ACHN (cell line): ENCODE results near the gene CORIN.

Source experiments
- DNase-seq: peaks from one replicate; pipeline ENCODE4 v3.0.0-alpha.2; 2015
- in situ Hi-C: cut with HindIII; loops from 2 replicates; pipeline ENCODE4 v1.10.0; 2017; ENCODE audit warnings: low sequenced_read_pairs, low pct_ligation_motif_present, low pct_unique_long_range_greater_than_20kb

CORIN gene

DNA sequence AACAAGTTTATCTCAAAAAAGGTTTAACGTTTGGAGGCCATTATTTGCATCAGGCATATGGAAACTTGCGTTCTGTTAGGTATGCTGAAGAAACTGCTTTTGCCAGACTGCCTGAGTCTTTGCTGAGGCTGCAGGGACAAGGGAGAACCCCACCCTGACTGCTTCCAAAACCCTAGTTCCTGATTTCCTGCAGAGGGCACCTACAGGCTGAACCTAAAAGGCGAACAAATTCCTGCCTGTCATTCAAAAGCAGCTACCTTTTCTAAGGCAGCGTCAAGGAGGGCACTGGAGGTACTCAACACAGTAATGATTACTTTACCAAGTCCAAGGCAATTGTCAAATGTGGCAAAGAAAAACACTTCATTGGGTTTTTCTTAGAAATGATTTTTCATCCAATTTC is 578 bp upstream of the CORIN start:
- in situ Hi-C loops: no loop called here
- no peak for DNase-seq

DNA sequence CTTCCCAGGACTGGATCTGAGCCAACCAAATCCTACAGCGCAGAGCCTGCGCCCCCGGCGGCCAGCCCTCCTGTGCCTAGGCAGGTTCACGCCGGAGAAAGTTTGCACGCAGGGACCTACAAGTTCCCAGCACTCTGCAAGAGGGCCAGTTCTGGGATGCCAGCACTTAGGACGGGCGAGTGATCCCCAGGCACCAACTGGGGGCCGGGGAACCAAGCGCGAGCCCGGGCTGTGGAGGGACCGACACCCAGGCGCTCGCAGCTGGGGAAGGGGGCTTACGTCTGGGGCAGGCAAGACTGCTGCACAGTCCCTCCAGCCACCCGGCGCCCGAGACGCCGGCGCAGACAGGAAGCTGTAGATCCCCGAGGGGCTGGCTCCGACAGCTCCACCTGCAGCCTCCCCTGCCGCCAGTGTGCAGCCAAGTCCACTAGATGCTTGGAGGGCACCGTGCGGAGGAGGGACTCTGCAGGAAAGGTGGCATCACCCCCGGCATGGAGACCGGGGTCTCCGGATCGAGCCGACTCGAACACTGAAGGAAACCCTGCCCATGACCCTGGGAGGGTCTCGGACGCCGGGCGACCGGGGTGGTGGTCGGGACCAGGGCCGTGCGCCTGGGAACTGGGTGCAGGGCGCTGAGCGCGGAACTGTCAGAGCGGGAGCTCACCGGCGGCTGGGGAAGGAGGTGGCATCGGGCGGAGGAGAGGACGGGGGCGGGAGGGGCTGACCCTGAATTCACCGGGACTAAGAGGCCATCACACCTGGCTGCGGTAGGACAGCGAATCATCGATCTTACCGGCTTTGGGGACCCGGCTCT is 566 bp downstream of the CORIN start:
- peak; percentile 7 for DNase-seq
- in situ Hi-C loops: no loop called here

DNA sequence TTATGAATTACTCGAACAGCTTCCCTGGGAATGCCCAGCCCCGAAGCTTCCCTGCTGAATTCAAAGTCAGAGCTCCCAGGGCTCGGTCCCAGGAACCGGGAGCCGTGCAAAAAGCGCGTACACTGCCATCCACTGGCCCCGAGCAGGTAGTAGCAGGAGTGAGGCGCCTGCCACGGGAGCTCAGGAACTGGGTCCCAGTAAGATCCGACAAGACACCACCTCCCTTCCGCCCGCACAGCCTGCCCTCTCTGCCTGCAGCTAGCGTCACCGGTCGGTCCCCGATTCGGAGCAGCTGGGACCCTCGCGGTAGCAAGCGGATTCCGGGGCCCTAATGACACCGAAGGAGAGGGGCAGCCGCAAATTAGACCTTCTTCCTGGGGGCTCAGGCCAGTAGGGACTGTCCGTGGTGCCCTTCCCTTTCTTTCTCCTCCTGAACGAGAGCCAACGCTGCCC is 1.2 kb downstream of the CORIN start:
- in situ Hi-C loops: no loop called here
- DNase-seq: peak; percentile 80

DNA sequence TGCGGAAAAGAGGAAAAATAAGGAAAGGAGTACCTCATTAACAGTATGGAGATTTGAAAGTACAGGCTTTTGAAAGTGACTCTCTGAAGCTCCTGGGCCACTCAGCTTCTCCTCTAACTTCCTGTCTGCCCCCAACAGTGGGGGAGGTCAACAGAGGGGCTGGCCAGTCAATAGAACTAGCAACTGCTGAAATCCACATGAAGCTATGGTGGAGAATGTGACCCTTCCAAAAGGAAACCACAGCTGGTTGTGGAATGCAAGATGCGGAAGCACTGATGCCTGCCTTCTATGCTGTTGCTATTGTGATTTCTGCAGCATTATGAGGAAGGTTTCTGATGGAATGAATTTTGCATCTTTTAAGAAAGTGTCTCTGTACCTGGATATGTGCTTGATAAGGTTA is 2.4 kb downstream of the CORIN start:
- in situ Hi-C loops: no loop called here
- DNase-seq: no peak

DNA sequence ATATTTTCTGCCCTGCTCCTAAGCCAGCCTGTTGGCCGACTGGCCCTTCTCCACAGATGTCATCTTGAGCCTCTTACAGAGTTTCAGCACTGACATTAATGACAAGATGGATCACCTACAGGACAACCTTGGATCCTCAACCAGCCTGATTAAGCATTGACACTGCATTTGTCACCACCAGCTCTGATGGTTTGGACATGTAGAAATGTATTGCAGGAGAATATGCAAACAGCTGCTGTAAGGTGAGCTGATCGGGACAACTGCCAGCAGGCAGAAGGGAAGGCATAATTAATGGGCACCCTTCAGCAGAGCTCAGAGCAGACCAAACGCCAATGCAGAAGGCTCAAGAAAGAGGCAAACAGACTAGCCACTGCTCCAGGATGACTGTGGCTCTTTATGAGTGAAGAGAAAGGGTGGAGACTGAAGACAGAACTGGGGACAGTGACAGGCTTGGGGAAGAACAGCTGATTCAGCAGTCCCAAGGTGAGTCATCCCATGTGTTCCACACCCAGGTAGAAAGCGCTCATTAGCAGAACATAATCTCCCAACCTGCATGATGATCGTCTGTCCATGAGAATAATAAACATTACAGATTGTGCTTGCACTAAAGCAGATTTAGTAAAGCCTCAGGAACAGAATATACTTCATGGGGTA is 6.7 kb downstream of the CORIN start:
- DNase-seq: no peak
- in situ Hi-C loops: no loop called here

DNA sequence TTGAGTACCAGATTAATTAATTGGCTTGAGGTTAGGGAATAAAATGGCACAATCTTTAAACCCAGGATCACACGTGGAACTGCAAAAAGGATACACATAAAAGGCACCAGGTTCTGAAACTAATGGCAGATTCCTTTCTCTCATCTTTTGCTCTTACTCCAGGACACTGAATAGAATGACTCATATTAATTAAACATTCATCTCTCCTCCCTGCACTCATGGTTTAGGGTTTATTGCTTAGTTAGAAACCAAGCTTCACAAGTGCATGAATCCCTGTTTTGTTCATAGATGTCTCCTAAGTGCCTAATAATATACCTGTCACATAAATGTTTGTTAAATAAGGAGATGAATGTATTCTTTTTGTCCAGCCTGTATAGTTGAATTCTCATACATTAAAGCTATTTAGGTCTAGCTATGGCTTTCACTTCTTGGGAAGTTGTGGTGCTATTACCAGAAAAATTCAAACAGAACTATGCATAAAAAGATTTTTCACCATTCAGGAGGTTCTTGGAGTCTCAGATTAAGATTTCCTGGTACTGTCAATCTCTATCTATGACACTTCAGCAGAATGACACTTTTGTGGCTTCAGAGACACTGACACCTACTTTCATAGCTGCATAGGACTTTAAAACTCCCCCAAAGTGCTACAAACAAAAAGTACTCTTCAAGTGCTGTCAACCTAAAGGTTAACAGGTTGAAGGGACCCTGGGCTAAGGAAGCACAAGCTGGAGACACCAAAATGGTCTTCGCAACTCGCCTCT is 7.4 kb downstream of the CORIN start:
- in situ Hi-C loops: no loop called here
- no peak for DNase-seq

DNA sequence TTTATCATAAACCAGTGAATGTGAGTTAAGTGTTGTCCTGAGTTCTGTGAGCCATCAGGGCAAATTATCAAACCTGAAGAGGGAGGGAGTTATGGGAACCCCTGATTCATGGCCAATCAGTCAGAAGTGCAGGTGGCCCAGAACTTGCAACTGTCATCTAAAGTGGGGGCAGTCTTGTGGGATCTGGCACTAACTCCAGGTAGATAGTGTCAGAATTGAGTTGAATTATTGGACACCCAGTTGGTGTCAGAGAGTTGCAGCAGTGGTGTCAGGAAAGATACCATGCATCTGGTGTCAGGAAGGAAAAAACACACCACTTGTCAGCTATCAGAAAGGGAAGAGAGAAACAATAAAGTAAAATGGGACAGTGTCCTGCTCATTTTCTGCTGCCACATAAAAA is 8.4 kb downstream of the CORIN start:
- DNase-seq: no peak

DNA sequence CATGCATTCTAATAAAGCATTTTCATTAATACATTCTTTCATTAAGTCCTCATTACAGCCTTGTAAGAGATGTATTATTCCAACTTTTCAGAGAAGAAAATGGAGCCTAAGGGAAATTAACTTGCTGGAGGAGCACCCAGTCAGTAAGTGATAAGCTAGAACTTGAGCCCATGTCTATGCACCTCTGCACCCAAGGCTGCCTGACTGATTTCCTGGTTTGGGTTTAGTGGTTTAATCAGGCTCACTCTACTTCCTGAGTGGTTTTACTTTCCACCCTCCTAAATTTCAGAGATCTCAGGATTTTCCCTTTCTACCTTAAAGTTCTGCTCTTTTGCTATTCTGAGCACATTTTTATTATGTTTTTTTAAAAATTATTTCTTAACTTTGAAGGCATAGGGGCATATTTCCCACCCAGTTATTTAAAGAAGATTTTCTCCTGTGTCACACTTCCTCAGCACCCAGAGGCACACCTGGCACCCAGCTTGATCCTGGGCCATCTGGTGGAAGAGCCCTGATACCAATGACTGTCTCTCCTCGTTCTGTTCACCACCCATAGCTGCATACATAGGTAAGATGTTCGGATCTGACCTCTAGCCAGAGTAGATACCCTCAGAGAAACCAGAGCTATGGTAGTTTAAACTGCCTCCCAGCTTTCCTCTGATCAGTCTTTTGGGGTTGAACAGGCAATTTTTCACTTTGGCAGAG is 10.4 kb downstream of the CORIN start:
- DNase-seq: no peak
- in situ Hi-C loops: no loop called here

More for the DNA sequence above, 8.4 kb downstream of the CORIN start:
- in situ Hi-C loops: no loop called here

DNA sequence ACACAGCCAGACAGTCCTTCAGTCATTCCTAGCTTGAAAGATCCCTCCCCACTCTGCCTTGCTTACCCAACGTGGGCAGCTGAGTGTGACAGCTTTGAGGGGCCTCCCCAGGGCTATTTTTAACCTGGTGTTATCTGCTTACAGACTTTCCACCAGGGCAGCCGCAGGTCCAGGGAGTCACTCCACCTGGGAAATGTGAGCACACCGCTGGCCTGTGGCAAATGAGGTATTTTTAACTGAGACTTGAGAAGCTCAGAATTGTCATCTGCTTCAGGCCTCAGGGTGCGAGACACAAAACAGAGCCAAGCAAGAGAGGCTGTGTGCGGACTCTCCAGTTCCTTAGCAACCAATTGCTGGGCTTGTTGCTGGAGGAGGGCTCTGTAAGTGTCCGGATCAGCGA is 13.0 kb downstream of the CORIN start:
- in situ Hi-C loops: no loop called here
- no peak for DNase-seq

DNA sequence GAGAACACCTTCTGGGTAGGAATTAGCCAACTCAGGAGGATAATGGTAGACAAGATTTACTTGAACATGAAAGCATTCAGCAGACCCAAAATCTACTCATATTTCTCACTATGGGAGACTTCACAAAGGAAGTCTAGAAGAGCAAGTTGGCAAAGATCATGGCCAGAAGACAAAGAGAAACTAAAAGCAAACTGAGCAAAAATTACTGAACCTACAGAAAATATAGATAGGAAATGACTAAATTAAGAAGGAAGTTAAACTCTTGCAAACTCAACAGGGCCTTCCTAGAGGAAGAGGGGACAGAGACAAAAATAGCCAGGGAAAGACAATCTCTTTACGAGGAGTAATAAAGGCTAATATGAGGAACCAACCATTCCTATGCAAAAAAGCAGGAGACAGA is 18.7 kb downstream of the CORIN start:
- DNase-seq: no peak
- in situ Hi-C loops: no loop called here

DNA sequence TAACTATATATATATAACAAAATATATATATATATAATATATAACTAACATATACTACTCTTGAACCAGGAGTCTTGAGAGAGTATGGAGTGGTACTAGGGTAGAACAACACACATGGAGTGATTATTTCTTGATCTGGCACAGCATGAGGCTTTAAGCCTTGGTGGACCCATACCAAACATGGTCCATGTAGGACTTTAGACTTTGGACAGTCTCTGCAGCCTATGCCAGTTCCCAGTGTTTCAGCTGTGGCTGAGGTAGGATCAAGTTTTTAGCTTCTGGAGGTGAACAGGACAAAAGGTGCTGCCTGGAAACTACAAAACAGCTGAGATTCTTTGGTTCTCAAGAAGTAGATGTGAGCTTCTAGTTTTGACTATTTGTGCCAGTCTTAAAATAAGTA is 20.6 kb downstream of the CORIN start:
- in situ Hi-C loops: no loop called here
- no peak for DNase-seq

DNA sequence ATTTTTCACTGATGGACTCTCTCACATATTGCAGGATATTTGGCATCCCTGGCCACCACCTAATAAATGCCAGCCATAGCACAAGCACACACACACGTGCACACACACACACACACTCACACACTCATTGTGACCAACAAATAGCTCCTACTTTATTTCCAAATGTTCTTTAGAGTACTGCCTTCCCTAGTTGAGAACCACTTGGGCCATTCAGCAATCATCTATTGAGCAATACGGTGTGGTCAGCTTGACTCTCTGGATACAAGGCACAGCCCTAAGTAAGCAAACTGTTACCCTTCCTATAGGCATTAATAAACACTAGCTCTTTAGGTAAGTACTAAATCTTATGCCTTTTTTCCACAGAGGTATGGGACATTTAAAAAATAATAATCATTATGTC is 21.1 kb downstream of the CORIN start:
- no peak for DNase-seq
- in situ Hi-C loops: no loop called here

DNA sequence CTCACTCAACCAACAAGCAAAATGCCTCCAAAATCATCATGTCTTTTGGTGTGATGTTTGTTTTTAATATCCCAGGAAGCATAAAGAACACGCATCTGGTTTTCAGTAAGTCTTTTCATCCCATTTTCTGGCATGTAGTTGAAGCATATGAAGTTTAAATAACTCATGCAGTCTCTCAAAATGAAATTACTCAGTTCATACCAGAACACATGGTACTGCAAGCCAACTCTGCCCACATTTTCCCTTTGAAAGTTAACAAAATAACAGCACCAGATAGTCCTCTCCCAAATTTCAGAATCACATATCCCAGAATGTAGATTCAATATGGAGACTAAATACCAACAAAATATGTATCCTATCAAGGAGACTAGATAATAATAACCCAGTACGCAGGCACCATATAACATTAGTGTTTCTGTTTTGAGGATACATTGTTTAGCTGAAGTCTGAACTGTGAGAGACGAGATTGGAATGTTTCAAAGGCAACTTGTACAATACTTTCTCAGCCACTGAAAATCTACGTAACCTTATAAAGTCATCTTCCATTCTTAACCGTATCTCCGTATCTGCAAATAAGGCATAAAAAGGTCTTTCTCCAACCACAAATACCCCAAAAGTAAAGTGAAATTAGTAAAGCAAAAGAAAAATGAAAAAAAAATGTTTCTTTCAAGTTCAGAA is 23.1 kb downstream of the CORIN start:
- in situ Hi-C loops: no loop called here
- no peak for DNase-seq

DNA sequence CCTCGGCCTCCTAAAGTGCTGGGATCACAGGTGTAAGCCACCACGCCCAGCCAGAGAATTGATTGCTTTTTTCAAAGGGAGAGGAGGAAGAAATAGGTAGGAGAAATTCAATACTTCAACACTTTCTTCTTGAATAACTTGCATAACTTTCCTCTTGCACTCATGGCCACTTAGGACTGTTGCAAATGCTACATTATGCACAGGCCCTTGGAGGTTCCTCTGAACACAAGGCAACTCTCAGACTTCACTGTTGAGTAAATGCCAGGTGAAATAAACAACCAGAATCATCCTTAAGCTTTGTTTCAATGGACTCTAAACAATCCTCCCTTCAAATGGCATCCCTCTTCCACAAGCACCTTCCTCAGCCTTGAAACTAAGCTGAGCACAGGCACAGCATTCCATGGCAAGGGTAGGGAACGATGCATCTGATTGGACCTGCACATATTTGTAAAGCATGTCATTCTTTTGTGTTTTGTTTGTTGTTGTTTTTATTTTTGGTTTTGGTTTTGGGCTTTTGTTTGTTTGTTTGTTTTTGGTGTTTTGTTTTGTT is 28.1 kb downstream of the CORIN start:
- in situ Hi-C loops: no loop called here
- no peak for DNase-seq

DNA sequence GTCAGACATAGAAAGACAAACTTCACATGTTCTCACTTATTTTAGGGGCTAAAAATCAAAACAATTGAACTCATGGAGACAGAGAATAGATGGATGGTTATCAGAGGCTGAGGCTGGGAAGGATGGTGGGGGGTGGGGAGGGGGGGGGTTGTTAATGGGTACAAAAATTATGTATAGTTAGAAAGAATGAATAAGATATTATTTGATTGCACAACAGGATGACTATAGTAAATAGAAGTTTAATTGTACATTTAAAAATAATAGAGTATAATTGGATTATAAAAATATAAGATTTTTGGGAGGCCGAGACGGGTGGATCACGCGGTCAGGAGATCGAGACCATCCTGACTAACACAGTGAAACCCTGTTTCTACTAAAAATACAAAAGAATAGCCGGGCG is 33.3 kb downstream of the CORIN start:
- in situ Hi-C loops: no loop called here
- DNase-seq: no peak

DNA sequence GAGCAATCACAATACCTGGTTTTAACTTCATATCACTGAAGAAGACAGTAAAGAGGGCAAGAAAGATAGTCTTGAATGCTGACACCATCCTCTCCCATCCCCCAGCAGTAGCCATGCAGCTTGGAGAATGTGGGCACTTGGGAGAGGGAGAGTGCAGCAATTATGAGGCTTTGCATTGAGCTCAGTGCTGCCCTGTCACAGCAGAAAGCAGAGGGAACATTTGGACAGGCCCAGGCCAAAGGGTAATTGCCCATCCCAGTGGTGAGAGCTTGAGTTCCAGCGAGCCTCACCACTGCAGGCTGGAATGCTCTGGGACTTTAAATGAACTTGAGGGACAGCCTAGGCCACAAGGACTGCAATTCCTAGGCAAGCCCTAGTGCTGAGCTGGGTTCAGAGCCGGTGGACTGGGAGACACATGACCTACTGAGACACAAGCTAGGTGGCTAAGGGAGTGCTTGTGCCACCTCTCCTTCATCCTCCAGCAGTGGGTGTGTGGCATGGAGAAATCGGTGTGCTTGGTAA is 36.3 kb downstream of the CORIN start:
- no peak for DNase-seq
- in situ Hi-C loops: no loop called here

DNA sequence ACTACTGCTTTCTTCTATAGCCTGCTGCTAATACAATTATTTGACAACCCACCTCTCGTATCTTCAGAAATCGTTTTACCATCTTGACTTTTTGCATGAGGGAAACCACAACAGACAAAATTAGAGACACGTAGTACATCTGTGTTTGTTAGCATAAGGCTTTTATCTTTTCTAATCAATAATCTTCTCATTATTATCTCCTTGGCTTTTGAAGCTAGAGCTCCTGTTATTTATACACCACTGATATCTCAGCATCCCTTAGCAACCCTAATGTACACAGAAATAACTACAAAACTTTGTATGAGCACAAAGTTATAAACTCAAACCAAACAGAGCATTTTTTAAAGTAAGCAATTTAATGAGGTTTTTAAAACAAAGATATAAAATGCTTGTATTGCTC is 39.7 kb downstream of the CORIN start:
- in situ Hi-C loops: no loop called here
- no peak for DNase-seq

DNA sequence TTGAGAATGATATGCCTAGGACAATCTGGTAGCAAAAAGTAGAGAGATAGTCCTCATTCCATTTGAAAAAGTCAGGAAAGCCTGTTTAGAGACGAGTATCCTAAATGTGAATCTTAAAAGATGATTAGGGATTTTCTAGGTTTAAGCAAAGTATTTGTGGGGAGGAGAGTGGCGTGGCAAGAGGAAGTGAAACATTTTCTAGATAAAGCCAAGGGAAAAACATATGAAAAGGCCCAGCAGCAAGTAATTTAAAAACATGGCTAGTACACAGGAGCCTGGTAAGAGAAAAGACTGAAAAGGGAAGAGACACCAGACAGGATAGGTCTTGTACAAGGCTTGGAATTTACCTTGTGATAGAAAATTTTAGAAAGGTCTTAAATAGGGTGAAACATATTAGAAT is 45.9 kb downstream of the CORIN start:
- DNase-seq: no peak
- in situ Hi-C loops: no loop called here
